Body of pancreas (tissue), 4 donors: ENCODE results near the gene CENPF. TPM values are rescaled to one million over a fixed set of nuclear protein-coding genes. Genes with fewer than 3 reads are reported as not detected.
"Not testable (repeated sequence)": the region's sequence is repeated elsewhere in the genome, so short reads cannot be mapped to it uniquely, and the experiment has no call there.

Source experiments
- ATAC-seq: fragments of 150-250 bp; one replicate; pipeline ENCODE4 v1.9.1; 2016
- DNase-seq, 4 donors: peaks; one replicate each; pipeline ENCODE4 v3.0.0-alpha.2; 2019
- H3K27ac ChIP-seq, 4 donors: fragments of 200-600 bp; sonication (generic); 1 replicate in 3 of 4; 2 replicates in 1 of 4; pipeline versions ENCODE4 v1.5.1 to v1.6.1; 2016 to 2019; ENCODE audit warnings: mild to moderate bottlenecking in 1 of 4, mixed read lengths in 1 of 4, moderate library complexity in 1 of 4
- H3K27me3 ChIP-seq, 2 donors: fragments of 200-600 bp; sonication (generic); one replicate each; pipeline ENCODE4 v1.6.0; 2016; ENCODE audit warnings: mild to moderate bottlenecking in 1 of 2
- H3K36me3 ChIP-seq, 2 donors: fragments of 200-600 bp; sonication (generic); replicated peaks in 1 of 2; 2 replicates each; pipeline ENCODE4 v1.5.1; 2016; ENCODE audit warnings: low read depth in 2 of 2; ENCODE audit not compliant: insufficient read depth in 1 of 2
- H3K4me1 ChIP-seq: fragments of 200-600 bp; sonication (generic); one replicate; pipeline ENCODE4 v1.6.0; 2016
- H3K4me3 ChIP-seq, 2 donors: fragments of 200-600 bp; sonication (generic); 1 replicate in 1 of 2; 2 replicates in 1 of 2; pipeline ENCODE4 v1.5.1; 2016 to 2019
- H3K9me3 ChIP-seq, 3 donors: fragments of 200-600 bp; sonication (generic); 1 replicate in 2 of 3; 2 replicates in 1 of 3; pipeline ENCODE4 v1.5.1; 2016
- POLR2A ChIP-seq, 3 donors: fragments of 450-650 bp; IDR thresholded peaks; one replicate each; pipeline ENCODE4 v1.6.1; 2016; ENCODE audit warnings: antibody characterized with exemption in 3 of 3, mild to moderate bottlenecking in 2 of 3
- WGBS, 2 donors: methylation state at CpG; one replicate each; pipeline ENCODE4 v1.1.5; 2017; 5-methylcytosine and 5-hydroxymethylcytosine counted together
- intact Hi-C: fragments of 100-400 bp; cut with DNase I; formaldehyde crosslinking; loops from one replicate; pipeline ENCODE4 v1.15.1; 2023
- total RNA-seq, 2 donors: library from RNA; depleted of rRNA; stranded (reverse); fragments of >200 nt; gene quantifications; one replicate each; pipeline ENCODE4 v1.1.0, GENCODE V29; 2016
- TF ChIP-seq, protein P1 (sequence below), 7 experiments: fragments of 450-650 bp in 4 of 7; fragments of 200-600 bp in 3 of 7; sonication (generic) in 3 of 7; IDR thresholded peaks; one replicate each; pipeline ENCODE4 v1.5.1; 2016 to 2019; ENCODE audit warnings: antibody characterized with exemption in 7 of 7

CENPF gene
- total RNA-seq, 2 donors from 2014 or later, result under 0.01 TPM; not detected in 1

DNA sequence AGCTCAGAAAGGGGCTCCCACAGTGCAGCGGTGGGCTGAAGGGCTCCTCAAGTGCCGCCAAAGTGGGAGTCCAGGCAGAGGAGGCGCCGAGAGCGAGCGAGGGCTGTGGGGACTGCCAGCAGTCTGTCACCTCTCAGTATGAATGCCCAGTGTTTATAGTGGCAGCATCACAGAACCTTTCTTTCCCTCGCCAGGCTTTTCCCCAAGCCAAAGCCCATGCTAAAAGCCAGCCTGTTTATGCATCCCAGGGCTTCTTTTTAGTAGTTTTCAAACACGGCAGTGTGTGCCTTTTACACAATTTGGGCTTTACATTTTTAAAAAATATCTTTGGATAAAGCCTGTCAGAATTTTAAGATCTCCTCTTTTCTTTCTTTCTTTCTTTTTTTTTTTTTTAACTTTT lies 70.6 kb downstream of the CENPF start:
- H3K36me3 ChIP-seq, result no peaks in the 10 kb centered on the region
- WGBS, 2 donors, result 85 to 91% methylated on average over 2 to 7 of the region's 8 CpGs
- no peak overlapping the region for H3K27ac ChIP-seq
- H3K4me3 ChIP-seq, result no peak overlapping the region
- H3K4me1 ChIP-seq, result no peaks in the 10 kb centered on the region
- intact Hi-C loops, result no loop called here
- H3K9me3 ChIP-seq, result no peaks in the 10 kb centered on the region
- DNase-seq (no peak), ATAC-seq (no peak)
- TF ChIP-seq, protein P1, sequence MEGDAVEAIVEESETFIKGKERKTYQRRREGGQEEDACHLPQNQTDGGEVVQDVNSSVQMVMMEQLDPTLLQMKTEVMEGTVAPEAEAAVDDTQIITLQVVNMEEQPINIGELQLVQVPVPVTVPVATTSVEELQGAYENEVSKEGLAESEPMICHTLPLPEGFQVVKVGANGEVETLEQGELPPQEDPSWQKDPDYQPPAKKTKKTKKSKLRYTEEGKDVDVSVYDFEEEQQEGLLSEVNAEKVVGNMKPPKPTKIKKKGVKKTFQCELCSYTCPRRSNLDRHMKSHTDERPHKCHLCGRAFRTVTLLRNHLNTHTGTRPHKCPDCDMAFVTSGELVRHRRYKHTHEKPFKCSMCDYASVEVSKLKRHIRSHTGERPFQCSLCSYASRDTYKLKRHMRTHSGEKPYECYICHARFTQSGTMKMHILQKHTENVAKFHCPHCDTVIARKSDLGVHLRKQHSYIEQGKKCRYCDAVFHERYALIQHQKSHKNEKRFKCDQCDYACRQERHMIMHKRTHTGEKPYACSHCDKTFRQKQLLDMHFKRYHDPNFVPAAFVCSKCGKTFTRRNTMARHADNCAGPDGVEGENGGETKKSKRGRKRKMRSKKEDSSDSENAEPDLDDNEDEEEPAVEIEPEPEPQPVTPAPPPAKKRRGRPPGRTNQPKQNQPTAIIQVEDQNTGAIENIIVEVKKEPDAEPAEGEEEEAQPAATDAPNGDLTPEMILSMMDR (IDR thresholded peaks at IDR 0.05), result no peak
- no peak for TF ChIP-seq POLR2A (IDR thresholded peaks at IDR 0.05)
- H3K27me3 ChIP-seq, result no peaks in the 10 kb centered on the region

DNA sequence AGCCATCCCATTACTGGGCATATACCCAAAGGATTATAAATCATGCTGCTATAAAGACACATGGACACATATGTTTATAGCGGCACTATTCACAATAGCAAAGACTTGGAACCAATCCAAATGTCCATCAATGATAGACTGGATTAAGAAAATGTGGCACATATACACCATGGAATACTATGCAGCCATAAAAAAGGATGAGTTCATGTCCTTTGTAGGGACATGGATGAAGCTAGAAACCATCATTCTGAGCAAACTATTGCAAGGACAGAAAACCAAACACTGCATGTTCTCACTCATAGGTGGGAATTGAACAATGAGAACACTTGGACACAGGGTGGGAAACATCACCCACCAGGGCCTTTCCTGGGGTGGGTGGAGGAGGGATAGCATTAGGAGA lies 72.5 kb downstream of the CENPF start:
- H3K4me1 ChIP-seq, H3K36me3 ChIP-seq, ATAC-seq, H3K9me3 ChIP-seq, intact Hi-C loops, H3K27ac ChIP-seq, H3K27me3 ChIP-seq, DNase-seq, H3K4me3 ChIP-seq: not testable (repeated sequence)
- WGBS, 2 donors, result 92 to 100% methylated on average over 1 of the region's 1 CpG

DNA sequence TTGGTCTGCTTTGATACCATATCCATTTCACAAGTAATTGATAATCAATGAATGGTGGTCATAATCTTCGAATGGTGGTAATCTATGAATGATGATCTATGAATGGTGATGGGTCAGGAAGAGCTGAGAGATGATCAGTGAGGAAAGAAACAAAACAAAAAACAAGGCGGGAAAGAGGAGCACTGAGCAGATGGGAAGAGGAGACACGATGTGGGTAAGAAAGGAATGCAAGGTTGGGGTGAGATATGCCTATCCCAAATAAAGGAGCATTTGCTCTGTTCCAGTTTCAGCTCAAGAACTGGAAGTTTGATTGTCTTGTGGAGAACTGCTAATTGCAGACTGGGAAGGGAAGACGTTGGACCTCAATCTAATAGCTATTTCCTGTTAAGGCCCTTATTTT lies 73.8 kb downstream of the CENPF start:
- intact Hi-C loops, result no loop called here
- WGBS, 2 donors, result 64 to 68% methylated on average over 4 of the region's 4 CpGs
- DNase-seq (no peak), ATAC-seq (no peak)
- Histone ChIP-seq H3K36me3 (no peaks in the 10 kb centered on the region), H3K4me3 (no peak overlapping the region), H3K27me3 (no peaks in the 10 kb centered on the region), H3K9me3 (no peaks in the 10 kb centered on the region), H3K4me1 (no peaks in the 10 kb centered on the region), H3K27ac (no peak overlapping the region)
- TF ChIP-seq, protein P1 (IDR thresholded peaks at IDR 0.05), result no peak
- TF ChIP-seq POLR2A (IDR thresholded peaks at IDR 0.05), result no peak

DNA sequence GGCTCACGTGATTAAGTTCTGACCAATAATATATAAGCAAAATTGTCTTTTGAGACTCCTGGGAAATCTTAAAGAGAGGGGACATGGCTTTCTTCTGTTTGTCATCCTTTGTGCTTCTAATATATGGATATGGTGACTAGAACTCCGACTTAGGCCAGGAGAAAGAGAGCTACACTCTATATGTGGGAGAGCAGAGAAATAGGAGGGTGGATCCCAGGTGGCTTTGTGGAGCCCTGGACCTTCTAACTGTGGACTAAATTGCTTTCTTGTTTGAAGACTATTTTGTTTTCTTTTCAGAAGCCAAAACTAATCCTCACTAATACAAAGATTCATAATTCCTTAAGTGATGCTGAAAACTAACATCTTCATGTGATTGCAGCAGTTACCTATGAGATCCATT lies 75.0 kb downstream of the CENPF start:
- H3K9me3 ChIP-seq, result no peaks in the 10 kb centered on the region
- no peak for TF ChIP-seq POLR2A (IDR thresholded peaks at IDR 0.05)
- TF ChIP-seq, protein P1 (IDR thresholded peaks at IDR 0.05), result no peak
- H3K4me3 ChIP-seq, result no peak overlapping the region
- DNase-seq, result no peak
- no peaks in the 10 kb centered on the region for H3K36me3 ChIP-seq
- ATAC-seq, result no peak
- WGBS, 2 donors, result 72 to 78% methylated on average over 2 of the region's 2 CpGs
- no peak overlapping the region for H3K27ac ChIP-seq
- no peaks in the 10 kb centered on the region for H3K27me3 ChIP-seq
- intact Hi-C loops, result no loop called here
- H3K4me1 ChIP-seq, result no peaks in the 10 kb centered on the region

DNA sequence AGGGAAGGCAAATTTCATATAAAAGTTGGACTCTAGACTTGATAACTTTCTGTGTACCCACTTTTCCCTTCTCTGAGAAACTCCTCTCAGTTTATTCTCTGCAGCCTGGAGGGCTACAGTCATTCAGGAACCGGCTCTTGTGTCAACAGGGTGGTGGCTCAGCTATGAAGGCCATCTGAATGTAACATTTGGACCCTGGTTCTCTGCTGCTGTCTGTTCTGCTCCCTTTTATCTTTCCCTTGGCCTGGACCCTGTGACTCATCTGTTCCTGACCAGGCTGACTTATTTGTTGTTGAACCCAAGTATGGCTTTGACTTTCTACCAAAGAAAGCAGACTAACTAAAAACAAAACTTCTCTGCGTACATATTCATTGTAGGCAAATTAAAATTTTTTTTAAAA lies 75.4 kb downstream of the CENPF start:
- Histone ChIP-seq H3K9me3 (no peaks in the 10 kb centered on the region), H3K4me3 (no peak overlapping the region), H3K27me3 (no peaks in the 10 kb centered on the region), H3K27ac (no peak overlapping the region), H3K36me3 (no peaks in the 10 kb centered on the region), H3K4me1 (no peaks in the 10 kb centered on the region)
- no peak for ATAC-seq
- TF ChIP-seq, protein P1 (IDR thresholded peaks at IDR 0.05), result no peak
- TF ChIP-seq POLR2A (IDR thresholded peaks at IDR 0.05), result no peak
- no peak for DNase-seq
- intact Hi-C loops, result no loop called here
- 59 to 67% methylated on average over 2 of the region's 2 CpGs for WGBS, 2 donors
